Mammary epithelial cell (primary cell): ENCODE data around the gene IDH3G.

Experiments used
- CTCF ChIP-seq, 2 donors: IDR thresholded peaks in 1 of 2; conservative IDR thresholded peaks in 1 of 2; 2 replicates each; pipeline ENCODE4 v1.5.1; 2011 to 2012; ENCODE audit warnings: inconsistent platforms in 2 of 2, low read length in 2 of 2, mild to moderate bottlenecking in 2 of 2, control low read depth in 1 of 2, low read depth in 1 of 2; ENCODE audit not compliant: insufficient read depth in 1 of 2; ENCODE audit errors: extremely low read depth in 1 of 2
- EZH2 ChIP-seq: IDR thresholded peaks from 2 replicates; pipeline ENCODE4 v1.6.1; 2012; ENCODE audit warnings: low read length, inconsistent platforms, borderline replicate concordance

- TF ChIP-seq CTCF (conservative IDR thresholded peaks at IDR 0.05 in 1 of 2, IDR thresholded peaks at IDR 0.05 in 1 of 2; ENCODE audit: extremely low read depth in 1 of 2, insufficient read depth in 1 of 2, low read depth in 1 of 2, low read length in 2 of 2) (no peak), EZH2 (no peak)
Measured at GRCh38 chrX:153820601-153821000, 26.4 kb upstream of the IDH3G start.
